Body of pancreas (tissue), 4 donors: ENCODE results near the gene USP21.

ENCODE experiments used
- CTCF ChIP-seq, 7 experiments: fragments of 450-650 bp in 4 of 7; fragments of 200-600 bp in 3 of 7; sonication (generic) in 3 of 7; IDR thresholded peaks; one replicate each; pipeline ENCODE4 v1.5.1; 2016 to 2019; ENCODE audit warnings: antibody characterized with exemption in 7 of 7
- POLR2A ChIP-seq, 3 donors: fragments of 450-650 bp; IDR thresholded peaks; one replicate each; pipeline ENCODE4 v1.6.1; 2016; ENCODE audit warnings: antibody characterized with exemption in 3 of 3, mild to moderate bottlenecking in 2 of 3

GRCh38 chr1:161172349-161172748 is 13.0 kb downstream of the USP21 start:
- TF ChIP-seq CTCF (IDR thresholded peaks at IDR 0.05), result no peak
- no peak for TF ChIP-seq POLR2A (IDR thresholded peaks at IDR 0.05)
